Smooth muscle cell (in vitro differentiated cells): ENCODE results near the gene ENAH. TPM values are rescaled to one million over a fixed set of nuclear protein-coding genes. Genes with fewer than 3 reads are reported as not detected.
A peak's percentile ranks its signal among the peaks of the same experiment; 100 is the strongest.

Source experiments
- DNase-seq: peaks from one replicate; lab custom pipeline; 2025; ENCODE audit not compliant: unreplicated experiment; lab: John Stamatoyannopoulos, UW
- H2AFZ ChIP-seq: fragments of 200-600 bp; sonication (generic); 2 replicates; pipeline ENCODE4 v1.6.0; 2016; ENCODE audit warnings: antibody characterized with exemption, low read depth, mild to moderate bottlenecking
- H3F3A ChIP-seq: fragments of 200-600 bp; sonication (generic); 2 replicates; pipeline ENCODE4 v1.6.0; 2017; ENCODE audit warnings: antibody characterized with exemption, low read depth
- H3K27ac ChIP-seq: fragments of 200-600 bp; sonication (generic); 2 replicates; pipeline ENCODE4 v1.5.1; 2016; ENCODE audit warnings: low read depth, mild to moderate bottlenecking
- H3K27me3 ChIP-seq: fragments of 200-600 bp; sonication (generic); 2 replicates; pipeline ENCODE4 v1.6.1; 2016; ENCODE audit warnings: low read depth, mild to moderate bottlenecking
- H3K36me3 ChIP-seq: fragments of 200-600 bp; sonication (generic); 2 replicates; pipeline ENCODE4 v1.5.1; 2016; ENCODE audit warnings: low read depth
- H3K4me1 ChIP-seq: fragments of 200-600 bp; sonication (generic); 2 replicates; pipeline ENCODE4 v1.5.1; 2016; ENCODE audit warnings: low read depth
- H3K4me2 ChIP-seq: fragments of 200-600 bp; sonication (generic); 2 replicates; pipeline ENCODE4 v1.6.0; 2016; ENCODE audit warnings: mild to moderate bottlenecking
- H3K4me3 ChIP-seq: fragments of 200-600 bp; sonication (generic); 2 replicates; pipeline ENCODE4 v1.5.1; 2016; ENCODE audit warnings: mild to moderate bottlenecking
- H3K79me2 ChIP-seq: fragments of 200-600 bp; sonication (generic); 2 replicates; pipeline ENCODE4 v1.6.0; 2016; ENCODE audit warnings: low read depth, mild to moderate bottlenecking
- H3K9ac ChIP-seq: fragments of 200-600 bp; sonication (generic); 2 replicates; pipeline ENCODE4 v1.6.0; 2016; ENCODE audit warnings: low read depth
- H3K9me3 ChIP-seq: fragments of 200-600 bp; sonication (generic); replicated peaks from 2 replicates; pipeline ENCODE4 v1.5.1; 2016; ENCODE audit warnings: low read depth
- H4K20me1 ChIP-seq: fragments of 200-600 bp; sonication (generic); 2 replicates; pipeline ENCODE4 v1.6.0; 2016; ENCODE audit warnings: low read depth
- CTCF ChIP-seq: fragments of 200-600 bp; sonication (generic); IDR thresholded peaks from 2 replicates; pipeline ENCODE4 v1.5.1; 2017; ENCODE audit warnings: borderline replicate concordance, mild to moderate bottlenecking, antibody characterized with exemption; ENCODE audit not compliant: insufficient read depth, poor library complexity, severe bottlenecking
- WGBS: methylation state at CpG from one replicate; pipeline ENCODE4 v1.1.7; 2016; ENCODE audit warnings: low lambda C conversion rate; 5-methylcytosine and 5-hydroxymethylcytosine counted together
- polyA plus RNA-seq: library from polyadenylated mRNA; unstranded; fragments of >200 nt; fragmentation: Nextera tagmentation; extraction: Ambion mirVana; gene quantifications from 2 replicates; pipeline ENCODE4 v1.2.1, GENCODE V29; 2016
- total RNA-seq: library from RNA; depleted of rRNA; stranded (reverse); fragments of >200 nt; gene quantifications from 2 replicates; pipeline ENCODE4 v1.2.3, GENCODE V29; 2014

The ENAH gene
- total and polyA plus RNA-seq, 2 experiments from 2014 or later: 39.3 to 147 TPM

GRCh38 chr1:225482421-225482950, 170.4 kb downstream of the ENAH start:
- no peaks in the 10 kb centered on the region for H4K20me1 ChIP-seq
- no peaks in the 10 kb centered on the region for H3K9me3 ChIP-seq
- no peaks in the 10 kb centered on the region for H3K27me3 ChIP-seq
- H2AFZ ChIP-seq: no peak overlapping the region
- no peak overlapping the region for H3K4me3 ChIP-seq
- TF ChIP-seq CTCF: no peak
- 63% methylated on average over 10 of the region's 10 CpGs for WGBS
- H3F3A ChIP-seq: peaks cover 6% of the 10 kb centered on the region
- no peak overlapping the region for H3K9ac ChIP-seq
- no peaks in the 10 kb centered on the region for H3K79me2 ChIP-seq
- no peaks in the 10 kb centered on the region for H3K36me3 ChIP-seq
- DNase-seq: no peak
- H3K27ac ChIP-seq: no peak overlapping the region
- no peak overlapping the region for H3K4me2 ChIP-seq
- H3K4me1 ChIP-seq: no peaks in the 10 kb centered on the region

- no peaks in the 10 kb centered on the region for H3K36me3 ChIP-seq
- H3F3A ChIP-seq: peaks cover 6% of the 10 kb centered on the region
- H3K27me3 ChIP-seq: no peaks in the 10 kb centered on the region
- no peak overlapping the region for H2AFZ ChIP-seq
- H3K79me2 ChIP-seq: no peaks in the 10 kb centered on the region
- H3K4me3 ChIP-seq: no peak overlapping the region
- H4K20me1 ChIP-seq: no peaks in the 10 kb centered on the region
- H3K9ac ChIP-seq: no peak overlapping the region
- H3K27ac ChIP-seq: no peak overlapping the region
- 58% methylated on average over 6 of the region's 6 CpGs for WGBS
- H3K4me1 ChIP-seq: no peaks in the 10 kb centered on the region
- TF ChIP-seq CTCF: no peak
- H3K4me2 ChIP-seq: no peak overlapping the region
- no peaks in the 10 kb centered on the region for H3K9me3 ChIP-seq
- no peak for DNase-seq
These were observed 171.2 kb downstream of the ENAH start for GRCh38 chr1:225481738-225482137.

GRCh38 chr1:225480825-225481434, 172.0 kb downstream of the ENAH start:
- WGBS: 74% methylated on average over 6 of the region's 6 CpGs
- no peak overlapping the region for H3K4me2 ChIP-seq

More at GRCh38 chr1:225480825-225481434, 172.0 kb downstream of the ENAH start:
- DNase-seq: no peak
- Histone ChIP-seq H3F3A (peaks cover 6% of the 10 kb centered on the region), H3K9me3 (no peaks in the 10 kb centered on the region), H3K27ac (no peak overlapping the region), H3K9ac (no peak overlapping the region), H3K79me2 (no peaks in the 10 kb centered on the region), H3K4me1 (no peaks in the 10 kb centered on the region), H4K20me1 (no peaks in the 10 kb centered on the region), H2AFZ (no peak overlapping the region), H3K36me3 (no peaks in the 10 kb centered on the region), H3K27me3 (no peaks in the 10 kb centered on the region), H3K4me3 (no peak overlapping the region)
- peak; percentile 73 for TF ChIP-seq CTCF
